Activated CD4-positive, alpha-beta T cell treated with anti-CD3 and anti-CD28 coated beads for 1 hour (primary cell): Measurements from ENCODE around the gene RCAN1.
"Not testable (repeated sequence)": the region's sequence is repeated elsewhere in the genome, so short reads cannot be mapped to it uniquely, and the experiment has no call there.

ENCODE experiments used
- DNase-seq: peaks from one replicate; pipeline ENCODE4 v3.0.0-alpha.2; 2020

RCAN1 gene

DNA sequence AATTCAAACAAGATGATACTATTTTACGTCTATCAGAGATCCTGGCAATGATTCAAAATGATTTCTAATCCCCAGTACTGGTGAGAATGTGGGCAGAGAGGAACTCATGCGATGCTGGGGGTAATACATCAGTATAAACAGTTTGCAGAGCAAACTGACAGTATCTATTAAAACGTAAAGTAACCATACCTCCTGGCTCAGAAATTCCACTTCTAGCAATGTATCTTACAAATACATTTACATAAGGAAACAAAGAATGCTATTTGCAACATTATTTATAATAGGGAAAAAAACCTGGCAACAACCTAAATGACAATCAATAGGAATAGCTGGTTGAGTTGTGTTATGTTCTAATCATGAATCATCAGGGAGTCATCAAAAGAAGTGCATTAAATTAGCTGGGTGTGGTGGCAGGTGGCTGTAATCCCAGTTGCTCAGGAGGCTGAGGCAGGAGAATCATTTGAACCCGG is 15.9 kb downstream of the RCAN1 start:
- DNase-seq, result no peak

DNA sequence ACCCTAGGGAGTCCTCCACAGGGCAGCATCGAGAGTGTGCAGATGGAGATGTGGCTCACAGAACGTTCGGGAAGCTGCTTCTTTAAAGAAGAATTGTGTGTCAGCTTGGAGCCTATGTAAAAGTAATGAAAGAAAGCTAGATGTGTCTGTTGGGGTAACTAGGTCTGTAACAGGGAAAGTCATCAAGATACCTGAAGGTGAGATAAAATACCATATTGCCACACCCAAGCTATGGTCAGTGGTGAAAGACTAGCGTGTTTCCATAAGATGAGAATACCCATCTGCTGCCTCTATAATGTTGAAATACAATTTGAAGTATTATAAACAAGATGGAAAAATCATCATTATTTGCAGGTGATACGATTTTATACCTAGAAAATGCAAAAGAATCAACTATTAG is 17.5 kb downstream of the RCAN1 start:
- DNase-seq, result no peak

DNA sequence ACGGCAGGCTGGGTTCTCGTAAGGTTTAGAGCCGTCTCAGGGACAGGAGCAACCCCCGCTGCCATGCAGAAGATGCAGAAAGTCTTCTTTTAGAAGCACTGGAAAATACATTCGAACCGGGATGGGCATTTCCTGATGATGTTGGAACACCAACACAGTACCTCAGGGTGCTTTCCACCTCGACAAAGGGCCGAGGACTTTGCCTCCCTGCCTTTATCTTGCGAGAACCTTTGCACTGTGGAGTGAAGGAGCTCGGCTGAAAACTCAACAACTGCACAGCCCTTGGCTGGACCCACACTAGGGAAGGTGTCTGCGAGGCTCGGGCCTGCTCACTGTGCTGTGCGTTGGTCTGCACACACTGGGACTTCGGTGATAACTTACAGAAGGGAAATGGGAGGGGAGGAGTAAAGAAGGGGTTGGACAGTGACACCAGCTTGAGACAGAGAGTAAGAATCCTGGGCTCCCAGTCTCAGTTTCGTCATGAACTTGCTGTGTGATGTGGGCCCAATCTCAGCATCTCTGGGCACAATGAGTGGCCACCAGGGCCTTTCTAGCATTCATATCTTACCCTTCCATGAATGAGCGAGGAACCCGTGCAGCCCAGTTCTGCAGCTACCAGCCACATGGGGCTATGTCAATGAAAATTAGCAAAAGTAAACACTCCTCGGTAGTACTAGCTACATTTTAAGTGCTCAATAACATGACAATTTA is 18.2 kb downstream of the RCAN1 start:
- no peak for DNase-seq

DNA sequence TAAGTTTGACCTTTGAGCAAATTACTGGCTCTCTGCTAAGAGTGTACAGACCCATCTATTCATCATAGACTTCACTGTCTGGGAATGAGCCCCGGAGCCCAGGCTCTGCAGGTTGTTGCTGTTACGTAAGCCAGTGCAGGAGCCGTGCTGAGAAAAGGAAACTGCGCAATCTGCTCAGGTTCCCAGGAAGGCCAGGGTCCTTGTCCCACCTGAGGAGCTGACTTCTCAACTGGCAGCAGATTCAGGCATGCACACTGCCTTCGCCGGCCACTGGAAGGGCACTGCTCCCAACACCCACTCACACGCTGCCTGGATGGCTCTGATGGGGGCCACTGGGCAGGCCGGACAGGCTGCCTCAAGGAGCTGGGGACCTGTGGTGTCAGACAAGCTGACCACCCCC is 19.5 kb downstream of the RCAN1 start:
- DNase-seq, result no peak

- no peak for DNase-seq
Observed at GRCh38 chr21:34594566-34595234, 20.2 kb downstream of the RCAN1 start.

DNA sequence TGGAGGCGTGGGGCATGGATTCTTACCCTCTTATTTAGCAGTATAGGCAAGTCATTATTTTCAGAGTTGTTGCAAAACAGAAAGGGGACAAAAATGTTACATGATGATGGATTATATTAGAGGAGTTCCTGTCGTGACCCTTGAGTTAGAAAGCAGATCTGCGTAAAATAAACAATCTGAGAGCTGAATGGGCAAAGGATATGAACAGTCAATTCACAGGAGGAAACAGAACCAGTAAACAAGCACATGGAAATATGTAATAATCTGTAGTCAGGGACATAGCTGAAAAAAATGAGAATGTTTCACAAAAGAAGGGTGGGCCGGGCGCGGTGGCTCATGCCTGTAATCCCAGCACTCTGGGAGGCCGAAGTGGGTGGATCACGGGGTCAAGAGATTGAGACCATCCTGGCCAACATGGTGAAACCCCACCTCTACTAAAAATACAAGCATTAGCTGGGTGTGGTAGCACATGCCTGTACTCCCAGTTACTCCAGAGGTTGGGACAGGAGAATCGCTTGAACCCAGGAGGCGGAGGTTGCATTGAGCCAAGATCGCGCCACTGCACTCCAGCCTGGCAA is 20.9 kb downstream of the RCAN1 start:
- no peak for DNase-seq

DNA sequence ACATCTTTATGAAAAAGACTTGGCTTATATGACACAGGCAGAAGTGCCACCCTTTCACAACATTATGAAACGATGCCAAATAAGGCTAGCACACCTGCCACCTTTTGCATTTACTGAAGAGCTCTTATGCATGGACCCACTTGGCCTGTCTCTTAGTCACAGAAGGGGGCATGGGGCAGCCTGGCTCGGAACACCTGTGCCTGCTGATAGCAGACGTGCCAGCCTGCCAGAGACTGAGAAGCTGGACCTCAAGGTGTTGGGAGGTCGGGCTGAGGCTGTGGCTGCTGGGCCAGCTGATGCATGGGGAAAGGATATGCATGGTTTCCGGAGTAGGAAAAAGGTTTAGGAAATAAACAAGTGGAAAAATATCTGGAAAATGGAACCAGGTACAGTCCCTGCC is 21.5 kb downstream of the RCAN1 start:
- DNase-seq, result no peak

- DNase-seq, result no peak
Observed at GRCh38 chr21:34592120-34592955, 22.6 kb downstream of the RCAN1 start.

DNA sequence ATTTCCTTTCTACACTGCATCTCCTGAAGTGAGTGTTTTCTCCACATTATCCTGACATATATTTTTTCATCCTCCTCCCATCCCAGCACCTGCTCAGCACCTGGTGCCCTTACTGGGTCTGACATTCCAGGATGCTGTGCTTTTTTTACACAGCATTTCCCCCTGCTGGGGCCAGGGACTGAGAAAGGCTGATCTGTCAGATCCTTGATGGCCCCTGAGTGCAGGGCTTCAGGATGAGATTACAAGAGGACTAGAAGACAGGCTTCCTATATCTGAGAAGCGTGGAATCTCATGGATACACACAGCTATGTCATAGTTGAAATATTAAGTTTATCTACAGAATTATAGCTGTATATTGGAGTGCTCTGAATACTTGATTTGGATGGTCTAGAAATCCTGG is 24.4 kb downstream of the RCAN1 start:
- DNase-seq, result no peak

- no peak for DNase-seq
Observed at GRCh38 chr21:34589511-34590282, 25.2 kb downstream of the RCAN1 start.

- no peak for DNase-seq
Observed at GRCh38 chr21:34583926-34584563, 30.9 kb downstream of the RCAN1 start.

DNA sequence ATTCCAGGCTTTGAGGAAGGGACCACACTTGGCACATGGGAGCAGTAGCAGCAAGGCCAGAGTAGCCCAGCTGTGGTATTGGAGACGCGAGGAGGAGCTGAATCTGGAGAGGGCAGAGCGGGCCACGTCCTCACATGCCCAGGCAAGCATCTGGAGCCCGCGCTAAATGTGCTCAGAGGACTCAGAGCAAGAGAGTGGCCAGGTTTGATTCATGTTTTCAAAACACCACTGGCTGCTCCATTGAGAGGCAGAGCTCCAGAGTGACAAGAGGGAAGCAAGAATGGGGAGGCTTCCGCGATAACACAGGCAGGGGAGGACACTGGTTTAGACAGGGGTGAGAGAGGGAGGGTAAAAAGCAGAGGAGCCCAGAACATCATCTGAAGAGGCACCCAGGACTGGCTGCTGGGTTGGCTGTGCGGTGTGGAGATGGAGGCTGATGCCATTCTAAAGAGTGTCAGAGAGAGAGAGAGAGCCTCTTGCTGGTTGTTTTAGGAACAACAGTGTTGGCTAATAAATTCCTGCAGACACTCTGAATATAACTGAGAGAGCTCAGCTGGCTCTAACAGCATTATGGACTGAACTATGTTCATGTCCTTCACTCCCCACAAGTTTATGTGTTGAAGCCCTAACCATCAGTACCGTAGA is 32.3 kb downstream of the RCAN1 start:
- no peak for DNase-seq

GRCh38 chr21:34580181-34580700 is 34.7 kb downstream of the RCAN1 start:
- DNase-seq, result no peak

DNA sequence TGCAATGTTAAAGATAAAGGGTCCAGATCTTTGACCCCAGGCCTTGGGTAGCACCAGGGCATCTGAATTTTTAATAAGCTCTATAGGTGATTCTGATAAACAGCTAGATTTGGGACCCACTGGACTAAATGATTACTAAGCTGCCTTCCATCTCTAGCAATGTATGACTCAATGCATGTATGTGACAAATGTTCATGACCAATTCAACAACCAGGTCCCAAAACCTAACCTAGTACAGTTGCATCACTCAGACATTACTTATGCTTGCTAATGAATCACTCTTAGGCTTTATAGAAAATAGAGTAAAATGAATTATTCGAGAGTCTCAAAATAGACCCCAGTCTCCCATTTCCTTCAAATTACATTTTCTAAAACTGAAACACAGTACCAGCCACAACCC is 35.5 kb downstream of the RCAN1 start:
- DNase-seq, result no peak

DNA sequence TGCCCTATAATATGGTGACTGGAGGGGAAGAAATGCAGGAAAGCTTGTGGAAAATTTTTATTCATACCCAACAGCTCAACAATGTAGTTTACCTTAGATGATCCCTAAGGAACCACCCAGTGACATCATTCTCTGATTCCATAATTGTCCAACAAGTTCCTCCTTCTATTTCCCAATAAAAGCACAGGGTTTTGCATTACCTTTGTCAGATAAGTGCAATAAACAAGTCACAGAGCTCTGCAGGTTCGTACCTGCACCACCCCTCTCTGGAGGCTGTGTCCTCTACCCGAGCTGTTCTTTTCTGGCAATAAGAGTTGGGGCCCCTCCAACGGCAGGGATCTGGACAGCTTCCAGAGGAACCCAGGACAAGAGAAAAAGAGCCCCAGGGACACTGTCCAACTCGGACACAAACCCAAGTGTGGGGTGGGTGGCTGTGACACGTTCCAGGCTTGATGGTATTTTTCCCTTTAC is 38.8 kb downstream of the RCAN1 start:
- DNase-seq, result no peak

DNA sequence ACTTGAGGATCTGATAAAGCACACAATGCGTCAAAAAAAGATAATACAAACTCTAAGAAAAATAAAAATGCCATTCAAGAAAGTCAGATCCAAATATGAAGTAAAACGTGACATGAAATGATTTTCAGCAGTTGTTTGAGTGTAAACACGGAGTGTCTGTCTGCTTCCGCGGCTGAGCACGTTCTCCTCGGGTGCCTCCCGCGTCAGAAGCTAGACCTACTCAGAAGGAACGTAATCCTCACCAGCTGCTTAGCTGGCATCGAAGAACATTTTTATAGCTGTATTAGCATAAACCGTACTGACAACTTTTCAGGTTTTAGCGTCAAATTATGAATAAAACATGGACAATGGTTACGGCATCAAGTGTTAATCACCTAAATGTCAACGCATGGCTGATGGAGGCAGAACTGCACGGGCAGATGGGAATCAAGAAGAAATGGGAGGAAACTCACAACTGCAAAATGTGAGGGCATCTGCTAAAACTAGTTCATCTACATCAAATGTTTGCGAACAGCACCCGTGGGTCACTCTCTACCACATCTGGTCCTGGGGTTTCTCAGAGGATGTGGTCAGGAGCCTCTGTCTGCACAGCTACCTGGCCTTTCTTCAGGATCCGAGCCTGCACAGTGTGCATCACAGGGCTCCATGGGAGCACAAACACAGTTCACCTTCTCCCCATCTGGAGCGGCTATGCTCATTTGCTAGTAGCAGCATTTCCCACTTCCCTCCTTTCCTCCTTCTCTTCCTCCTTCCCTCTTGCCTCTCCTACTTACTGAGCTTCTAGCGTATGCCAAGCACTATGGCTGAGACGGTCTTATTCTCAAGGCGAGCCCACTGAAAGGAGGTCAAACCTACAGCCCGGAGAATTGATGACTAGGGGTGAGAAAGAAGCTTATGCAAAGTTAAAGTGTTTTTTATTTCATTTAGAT is 40.0 kb downstream of the RCAN1 start:
- DNase-seq, result no peak

DNA sequence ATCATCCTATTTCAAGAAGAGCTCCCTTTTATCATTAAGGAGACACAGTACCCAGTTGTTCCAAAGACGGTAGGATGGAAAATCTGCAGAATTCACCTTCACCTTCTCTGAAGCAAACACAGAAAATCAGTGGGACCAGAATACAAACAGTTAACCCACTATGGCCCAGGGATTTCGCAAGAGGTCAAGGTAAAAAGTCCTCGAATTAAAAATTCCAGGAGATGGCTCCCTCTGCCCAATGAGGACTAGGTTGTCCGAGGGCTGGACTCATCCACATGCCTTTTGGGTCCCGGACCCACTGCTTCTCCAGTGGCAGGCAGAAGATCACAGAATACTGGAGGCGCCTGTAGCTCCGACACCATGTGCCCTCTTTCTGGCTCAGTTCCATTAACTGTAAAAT is 42.9 kb downstream of the RCAN1 start:
- no peak for DNase-seq

DNA sequence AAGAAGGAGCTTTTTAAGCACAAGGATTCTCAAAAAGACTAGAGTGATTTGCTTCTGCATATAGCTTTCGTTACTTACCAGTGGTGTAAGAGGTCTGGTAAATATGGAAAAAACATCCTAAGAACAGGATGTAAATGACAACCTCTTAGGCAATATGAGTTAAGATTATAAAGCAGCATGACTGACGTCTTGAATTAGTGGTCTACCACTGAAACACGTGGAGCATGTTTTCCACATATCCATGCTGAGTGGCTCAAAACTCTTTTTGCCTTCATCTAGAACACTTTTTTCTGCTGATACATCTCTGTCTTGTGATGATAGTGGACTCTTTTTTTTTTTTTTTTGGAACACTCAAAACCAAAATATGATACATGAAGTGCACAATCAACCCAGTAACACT is 44.6 kb downstream of the RCAN1 start:
- DNase-seq, result no peak

GRCh38 chr21:34569381-34569979 is 45.4 kb downstream of the RCAN1 start:
- DNase-seq, result no peak

DNA sequence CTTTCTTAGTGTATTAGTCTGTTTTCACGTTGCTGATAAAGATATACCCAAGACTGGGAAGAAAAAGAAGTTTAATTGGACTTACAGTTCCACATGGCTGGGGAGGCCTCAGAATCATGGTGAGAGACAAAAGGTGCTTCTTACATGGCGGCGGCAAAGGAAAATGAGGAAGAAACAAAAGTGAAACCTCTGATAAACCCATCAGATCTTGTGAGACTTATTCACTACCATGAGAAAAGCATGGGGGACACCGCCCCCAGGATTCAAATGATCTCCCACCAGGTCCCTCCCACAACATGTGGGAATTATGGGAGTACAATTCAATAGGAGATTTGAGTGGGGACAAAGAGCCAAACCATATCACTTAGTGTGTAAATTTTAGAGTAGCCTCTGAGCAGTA is 46.1 kb downstream of the RCAN1 start:
- DNase-seq, result not testable (repeated sequence)
